Stimulated activated CD8-positive, alpha-beta memory T cell treated with anti-CD3 and anti-CD28 coated beads, Interleukin-4, amount 100 ng/mL, for 1 hour (primary cell): ENCODE data around the gene ITLN1.

ENCODE experiments used
- DNase-seq, 2 donors: peaks; one replicate each; pipeline ENCODE4 v3.0.0-alpha.2; 2020; ENCODE audit warnings: low read depth in 2 of 2, low spot score in 1 of 2

ITLN1 gene

DNA sequence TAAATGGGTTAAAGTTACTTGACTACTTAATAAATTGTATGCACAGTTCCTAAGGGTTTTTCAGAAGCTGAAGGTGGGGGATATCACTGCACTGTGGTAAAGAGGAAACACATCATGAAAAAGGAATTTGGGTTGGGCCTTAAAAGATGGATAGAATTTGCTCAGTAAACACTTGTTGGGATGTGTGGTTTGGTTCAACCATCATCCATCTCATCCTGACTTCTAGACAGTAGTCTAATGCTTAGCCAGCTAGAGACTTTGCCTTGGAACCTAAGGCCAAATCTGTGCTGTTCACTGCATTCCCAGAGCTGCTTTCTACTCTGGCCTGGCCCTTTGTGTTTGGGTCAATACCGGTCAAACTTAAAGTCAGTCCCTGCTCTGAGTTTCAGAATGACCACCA is 58.4 kb downstream of the ITLN1 start:
- DNase-seq: no peak
